Measurements from ENCODE around the gene BRCA1. TPM values are rescaled to one million over a fixed set of nuclear protein-coding genes. Genes with fewer than 3 reads are reported as not detected.
"Not testable (repeated sequence)": the region's sequence is repeated elsewhere in the genome, so short reads cannot be mapped to it uniquely, and the experiment has no call there.

BRCA1 gene
- total RNA-seq, 1 experiment from 2014 or later = 44.4 TPM

- Histone ChIP-seq H3K4me1 (replicated peaks) (peaks cover 25% of the 10 kb centered on the region), H3K27me3 (replicated peaks) (no peaks in the 10 kb centered on the region), H3K9me3 (replicated peaks) (no peaks in the 10 kb centered on the region), H3K27ac (peak within 1 kb of the TSS; percentile 64), H3K36me3 (peaks cover 40% of the 10 kb centered on the region), H3K4me3 (peak within 1 kb of the TSS; percentile 48)
- peak; percentile 77 to 83 for DNase-seq (ENCODE audit: low read depth in 1 of 2, low spot score in 2 of 2)
These were observed 118.3 kb downstream of the BRCA1 start, which contains the start of gene IFI35 for GRCh38 chr17:43006639-43007551. IFI35 (plus strand) TSS chr17:43006784; CDS start chr17:43006948, 164 bp downstream.

DNA sequence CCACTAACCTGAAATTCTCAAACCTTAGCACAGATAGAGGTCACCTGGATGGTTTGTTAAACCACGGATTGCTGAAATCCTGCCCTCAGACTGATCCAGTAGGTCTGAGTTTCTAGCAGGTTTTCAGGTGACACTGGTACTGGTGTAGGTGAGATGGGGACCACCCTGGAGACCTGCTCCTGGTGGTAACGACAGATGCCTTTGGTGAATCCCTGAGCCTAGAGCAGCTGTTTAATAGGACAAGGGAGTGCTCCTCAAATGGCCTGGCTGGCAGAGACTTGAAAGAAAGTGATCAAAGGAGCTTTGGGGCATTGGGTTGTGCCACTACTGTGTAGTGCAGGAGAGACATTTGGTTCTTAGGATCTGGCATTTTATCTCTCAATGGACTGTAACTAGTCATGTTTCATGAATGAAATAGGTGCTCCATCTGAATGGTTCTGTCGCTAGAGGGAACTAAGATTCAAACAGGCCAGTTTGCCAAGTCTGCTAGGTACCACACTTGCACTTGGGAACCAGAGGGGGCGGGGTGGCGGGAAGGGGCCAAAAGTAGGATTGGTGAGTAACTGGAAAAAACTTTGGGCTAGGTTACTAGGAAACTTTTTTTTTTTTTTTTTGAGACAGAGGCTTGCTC is 121.5 kb downstream of the BRCA1 start:
- peaks cover 33% of the 10 kb centered on the region for H3K4me1 ChIP-seq (replicated peaks)
- H3K4me3 ChIP-seq = no peak overlapping the region
- H3K27ac ChIP-seq = no peak overlapping the region
- peaks cover 71% of the 10 kb centered on the region for H3K36me3 ChIP-seq
- no peaks in the 10 kb centered on the region for H3K9me3 ChIP-seq (replicated peaks)
- DNase-seq (ENCODE audit: low read depth in 1 of 2, low spot score in 2 of 2) = no peak
- no peaks in the 10 kb centered on the region for H3K27me3 ChIP-seq (replicated peaks)

DNA sequence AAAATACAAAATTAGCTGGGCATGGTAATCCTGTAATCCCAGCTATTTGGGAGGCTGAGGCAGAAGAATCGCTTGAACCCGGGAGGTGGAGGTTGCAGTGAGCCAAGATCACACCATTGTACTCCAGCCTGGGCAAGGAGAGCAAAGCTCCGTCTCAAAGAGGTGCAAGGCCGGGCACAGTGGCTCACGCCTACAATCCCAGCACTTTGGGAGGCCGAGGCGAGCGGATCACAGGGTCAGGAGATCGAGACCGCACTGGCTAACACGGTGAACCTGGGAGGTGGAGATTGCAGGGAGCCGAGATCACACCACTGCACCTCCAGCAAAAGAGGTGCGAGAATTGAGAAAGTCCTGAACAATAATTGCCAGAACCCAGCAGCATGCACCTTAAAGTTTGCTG is 124.3 kb downstream of the BRCA1 start:
- not testable (repeated sequence) for H3K4me3 ChIP-seq; H3K27ac ChIP-seq; H3K27me3 ChIP-seq (replicated peaks); DNase-seq (ENCODE audit: low read depth in 1 of 2, low spot score in 2 of 2); H3K9me3 ChIP-seq (replicated peaks)
- Histone ChIP-seq H3K4me1 (replicated peaks) (peaks cover 34% of the 10 kb centered on the region), H3K36me3 (peaks cover 68% of the 10 kb centered on the region)

- no peak for DNase-seq (ENCODE audit: low read depth in 1 of 2, low spot score in 2 of 2)
- Histone ChIP-seq H3K4me3 (peak overlapping the region; percentile 61), H3K9me3 (replicated peaks) (no peaks in the 10 kb centered on the region), H3K4me1 (replicated peaks) (peaks cover 32% of the 10 kb centered on the region), H3K27me3 (replicated peaks) (no peaks in the 10 kb centered on the region), H3K27ac (peak overlapping the region; percentile 80), H3K36me3 (peaks cover 61% of the 10 kb centered on the region)
These were observed 126.1 kb downstream of the BRCA1 start for GRCh38 chr17:42999003-42999525.

- peak within 1 kb of the TSS; percentile 61 for H3K4me3 ChIP-seq
- peak; percentile 98 to 99 for DNase-seq (ENCODE audit: low read depth in 1 of 2, low spot score in 2 of 2)
- no peaks in the 10 kb centered on the region for H3K9me3 ChIP-seq (replicated peaks)
- H3K27me3 ChIP-seq (replicated peaks) = no peaks in the 10 kb centered on the region
- H3K27ac ChIP-seq = peak within 1 kb of the TSS; percentile 80
- peaks cover 57% of the 10 kb centered on the region for H3K36me3 ChIP-seq
- H3K4me1 ChIP-seq (replicated peaks) = peaks cover 32% of the 10 kb centered on the region
These were observed 126.9 kb downstream of the BRCA1 start, which contains the start of gene RPL27 for GRCh38 chr17:42997984-42998938. RPL27 (plus strand) TSS chr17:42998419; CDS start chr17:42998751, 332 bp downstream.

DNA sequence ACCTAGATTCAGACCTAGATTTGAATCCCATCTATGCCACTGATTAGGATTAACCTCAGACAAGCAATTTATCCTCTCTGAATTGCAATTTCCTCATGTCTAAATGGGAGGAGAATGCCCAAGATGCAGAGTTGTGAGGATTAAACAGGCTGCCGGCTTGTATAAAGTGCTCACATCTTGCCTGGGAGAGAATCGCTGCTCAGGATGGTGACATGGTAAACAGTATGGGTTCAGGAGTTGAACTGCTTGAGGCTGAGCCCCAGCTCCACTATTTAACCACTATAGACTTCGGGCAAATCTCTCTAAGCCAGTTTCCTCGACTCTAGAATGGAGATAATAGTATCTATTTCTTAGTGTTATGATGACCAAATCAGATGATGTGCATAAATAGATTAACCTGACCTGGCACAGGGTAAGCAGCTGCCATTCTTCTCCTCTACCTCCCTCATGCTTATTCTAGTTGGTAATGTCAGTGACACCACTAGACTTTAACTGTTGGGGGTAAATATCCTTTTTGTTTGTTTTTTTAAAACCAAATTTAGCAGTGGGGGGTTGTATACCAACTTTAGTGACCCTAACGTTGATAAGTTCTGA is 127.7 kb downstream of the BRCA1 start:
- peaks cover 57% of the 10 kb centered on the region for H3K36me3 ChIP-seq
- no peaks in the 10 kb centered on the region for H3K27me3 ChIP-seq (replicated peaks)
- H3K4me1 ChIP-seq (replicated peaks) = peaks cover 32% of the 10 kb centered on the region
- no peak overlapping the region for H3K27ac ChIP-seq
- no peaks in the 10 kb centered on the region for H3K9me3 ChIP-seq (replicated peaks)
- peak overlapping the region; percentile 20 for H3K4me3 ChIP-seq
- DNase-seq (ENCODE audit: low read depth in 1 of 2, low spot score in 2 of 2) = no peak

Other genes with a start within 250 kb of the BRCA1 start
- gene G6PC1, start 224.6 kb downstream of the BRCA1 start, total RNA-seq (2014; rRNA removed; shearing (Covaris generic)) = not detected in 2 replicates
- 29.8 and 59.7 TPM in 2 replicates for gene AARSD1, start 160.9 kb downstream of the BRCA1 start, total RNA-seq (2014; rRNA removed; shearing (Covaris generic))
- 1.2 and 2.1 TPM in 2 replicates for gene PTGES3L, start 145.3 kb downstream of the BRCA1 start, total RNA-seq (2014; rRNA removed; shearing (Covaris generic))
- gene RUNDC1, start 144.8 kb downstream of the BRCA1 start, total RNA-seq (2014; rRNA removed; shearing (Covaris generic)) = 5.7 and 17.0 TPM in 2 replicates
- gene RPL27, start 126.9 kb downstream of the BRCA1 start, total RNA-seq (2014; rRNA removed; shearing (Covaris generic)) = 605 and 1,189 TPM in 2 replicates
- 16.4 and 17.7 TPM in 2 replicates for gene IFI35, start 118.6 kb downstream of the BRCA1 start, total RNA-seq (2014; rRNA removed; shearing (Covaris generic))
- 125 and 144 TPM in 2 replicates for gene VAT1, start 103.0 kb downstream of the BRCA1 start, total RNA-seq (2014; rRNA removed; shearing (Covaris generic))
- 0.03 TPM in 1 of 2 replicates, not detected in the other for gene RND2, start 100.1 kb downstream of the BRCA1 start, total RNA-seq (2014; rRNA removed; shearing (Covaris generic))
- 57.4 and 96.2 TPM in 2 replicates for gene NBR1, start 45.9 kb upstream of the BRCA1 start, total RNA-seq (2014; rRNA removed; shearing (Covaris generic))
- 3.9 and 6.2 TPM in 2 replicates for gene TMEM106A, start 86.5 kb upstream of the BRCA1 start, total RNA-seq (2014; rRNA removed; shearing (Covaris generic))
- not detected in 2 replicates for gene CCDC200, start 103.3 kb upstream of the BRCA1 start, total RNA-seq (2014; rRNA removed; shearing (Covaris generic))
- not detected in 2 replicates for gene RNU2-1, start 108.6 kb upstream of the BRCA1 start, total RNA-seq (2014; rRNA removed; shearing (Covaris generic))